MCF 10A (cell line): Measurements from ENCODE around the gene BEND4. TPM values are rescaled to one million over a fixed set of nuclear protein-coding genes. Genes with fewer than 3 reads are reported as not detected.

Source experiments
- BruUV-seq: library from RNA; stranded (reverse); fragments of 400-500 nt; replicated peaks from 2 replicates; lab custom pipeline; 2021; lab: Mats Ljungman, UMichigan
- CTCF ChIA-PET: fragments of 300-600 bp; sonication (Branson Sonifier 250); formaldehyde crosslinking; extraction: SDS; loops from one replicate; lab custom pipeline; 2021; ENCODE audit warnings: antibody characterized with exemption, inconsistent platforms; lab: Yijun Ruan, JAX
- POLR2A ChIA-PET: fragments of 300-600, 350-650 bp; sonication (Branson Sonifier 250); formaldehyde crosslinking; extraction: SDS; loops from one replicate; lab custom pipeline; 2020; ENCODE audit warnings: antibody characterized with exemption, inconsistent platforms; lab: Yijun Ruan, JAX
- DNase-seq: peaks from one replicate; pipeline ENCODE4 v3.0.0-alpha.2; 2018; ENCODE audit not compliant: unreplicated experiment
- H3K27ac Mint-ChIP-seq: one replicate; pipeline ENCODE4 v1.8.0; 2022; ENCODE audit warnings: mild to moderate bottlenecking, low read depth, mixed read lengths; ENCODE audit not compliant: unreplicated experiment
- H3K27me3 Mint-ChIP-seq: one replicate; pipeline ENCODE4 v1.8.0; 2022; ENCODE audit warnings: mixed read lengths; ENCODE audit not compliant: insufficient read depth, unreplicated experiment
- H3K36me3 Mint-ChIP-seq: one replicate; pipeline ENCODE4 v1.8.0; 2022; ENCODE audit warnings: mild to moderate bottlenecking, moderate library complexity, mixed read lengths; ENCODE audit not compliant: insufficient read depth, unreplicated experiment
- H3K4me1 Mint-ChIP-seq: one replicate; pipeline ENCODE4 v1.8.0; 2022; ENCODE audit warnings: mixed read lengths; ENCODE audit not compliant: insufficient read depth, unreplicated experiment
- H3K4me3 Mint-ChIP-seq: one replicate; pipeline ENCODE4 v1.8.0; 2022; ENCODE audit warnings: mild to moderate bottlenecking, moderate library complexity, mixed read lengths; ENCODE audit not compliant: unreplicated experiment
- H3K9me3 Mint-ChIP-seq: one replicate; pipeline ENCODE4 v1.8.0; 2022; ENCODE audit warnings: mixed read lengths; ENCODE audit not compliant: unreplicated experiment
- CTCF ChIP-seq: fragments of 200-600 bp; IDR thresholded peaks from one replicate; pipeline ENCODE4 v1.8.0; 2022; ENCODE audit warnings: antibody characterized with exemption, mild to moderate bottlenecking; ENCODE audit not compliant: unreplicated experiment
- intact Hi-C: fragments of 100-400 bp; cut with micrococcal nuclease; formaldehyde crosslinking; loops from 2 replicates; pipeline ENCODE4 v1.14.1; 2022
- total RNA-seq: library from RNA; stranded (reverse); gene quantifications from 2 replicates; pipeline ENCODE4 v1.2.3, GENCODE V29; 2022

Gene BEND4
- total RNA-seq, 1 experiment from 2014 or later = not detected

- POLR2A ChIA-PET = no interaction called here
- H3K36me3 Mint-ChIP-seq = peaks cover 6% of the 10 kb centered on the region
- H3K27me3 Mint-ChIP-seq = peaks cover 39% of the 10 kb centered on the region
- CTCF ChIA-PET = no interaction called here
- DNase-seq = no peak
- no TSS peak for BruUV-seq
- H3K9me3 Mint-ChIP-seq = peaks cover 8% of the 10 kb centered on the region
- no peak overlapping the region for H3K4me3 Mint-ChIP-seq
- intact Hi-C loops = no loop called here
- no peak overlapping the region for H3K27ac Mint-ChIP-seq
- peaks cover 11% of the 10 kb centered on the region for H3K4me1 Mint-ChIP-seq
- no peak for TF ChIP-seq CTCF
Observed at GRCh38 chr4:42150653-42151567, 1.5 kb downstream of the BEND4 start.

DNA sequence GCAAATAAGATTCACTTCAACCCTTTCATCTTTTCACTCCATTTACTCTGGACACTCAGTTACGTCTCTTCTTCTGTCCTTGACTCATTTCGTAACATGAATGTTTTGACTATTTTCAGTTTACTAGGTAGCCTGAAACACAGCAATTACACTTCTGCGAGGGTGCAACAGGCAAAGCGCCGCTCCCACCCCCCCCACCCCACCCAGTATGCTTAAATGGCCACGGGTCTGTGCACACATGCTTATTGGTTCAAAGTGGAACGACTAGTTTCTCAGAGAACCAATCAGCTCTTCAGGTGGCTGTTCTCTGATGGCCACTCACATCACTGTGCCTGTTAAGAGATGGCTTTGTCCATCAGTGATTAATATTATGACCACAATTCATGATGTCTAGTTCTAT lies 3.5 kb downstream of the BEND4 start:
- no TSS peak for BruUV-seq
- CTCF ChIA-PET = interaction anchor here (0.6 kb wide), 1 partner anchor 39 kb away, joined by 3 read pairs; no protein-coding TSS in a partner anchor
- peaks cover 6% of the 10 kb centered on the region for H3K36me3 Mint-ChIP-seq
- H3K27me3 Mint-ChIP-seq = peaks cover 38% of the 10 kb centered on the region
- no peak overlapping the region for H3K4me3 Mint-ChIP-seq
- DNase-seq = no peak
- POLR2A ChIA-PET = no interaction called here
- H3K4me1 Mint-ChIP-seq = peaks cover 10% of the 10 kb centered on the region
- H3K9me3 Mint-ChIP-seq = peaks cover 8% of the 10 kb centered on the region
- intact Hi-C loops = no loop called here
- no peak for TF ChIP-seq CTCF
- H3K27ac Mint-ChIP-seq = no peak overlapping the region

DNA sequence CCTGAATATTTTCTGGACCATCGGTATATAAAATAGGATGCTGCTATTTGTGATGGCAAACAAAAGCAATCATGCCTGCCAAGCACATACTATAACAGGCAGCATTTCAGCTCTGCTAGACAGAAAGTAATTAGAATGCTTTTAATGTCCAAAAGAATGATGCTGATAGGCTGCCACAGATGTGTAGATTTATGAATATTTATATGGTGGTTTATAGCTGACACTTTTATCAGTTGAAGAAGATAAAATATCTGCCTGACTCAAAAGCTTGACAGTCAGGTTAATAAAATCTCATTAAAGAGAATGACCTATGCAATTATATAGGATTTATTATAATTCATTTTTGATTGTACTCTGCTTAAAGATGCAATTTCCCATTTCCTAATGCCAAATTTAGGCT lies 4.0 kb downstream of the BEND4 start:
- no peak for DNase-seq
- CTCF ChIA-PET = interaction anchor here (0.6 kb wide), 1 partner anchor 40 kb away, joined by 3 read pairs; no protein-coding TSS in a partner anchor
- POLR2A ChIA-PET = no interaction called here
- Mint-ChIP-seq H3K27me3 (peaks cover 32% of the 10 kb centered on the region), H3K9me3 (peaks cover 8% of the 10 kb centered on the region), H3K4me3 (no peak overlapping the region), H3K27ac (no peak overlapping the region), H3K4me1 (peaks cover 6% of the 10 kb centered on the region), H3K36me3 (peaks cover 6% of the 10 kb centered on the region)
- intact Hi-C loops = no loop called here
- no peak for TF ChIP-seq CTCF
- BruUV-seq = no TSS peak

GRCh38 chr4:42144028-42144427 lies 8.4 kb downstream of the BEND4 start:
- intact Hi-C loops = no loop called here
- Mint-ChIP-seq H3K9me3 (no peaks in the 10 kb centered on the region), H3K4me3 (no peak overlapping the region), H3K4me1 (no peaks in the 10 kb centered on the region), H3K27me3 (peaks cover 2% of the 10 kb centered on the region), H3K36me3 (no peaks in the 10 kb centered on the region), H3K27ac (no peak overlapping the region)
- no TSS peak for BruUV-seq
- ChIA-PET CTCF (interaction anchor here (0.9 to 1.1 kb wide), 2 partner anchors 14 to 17 kb away, joined by 3 to 4 read pairs; no protein-coding TSS in a partner anchor), POLR2A (no interaction called here)
- peak; percentile 41 for DNase-seq
- no peak for TF ChIP-seq CTCF
